DOHH2 (cell line): ENCODE measurements around the gene CD14.

Experiments used
- H3F3A ChIP-seq: fragments of 200-600 bp; sonication (generic), shearing (Covaris generic); 2 replicates; pipeline ENCODE4 v1.6.0; 2016; ENCODE audit warnings: antibody characterized with exemption, mild to moderate bottlenecking; ENCODE audit not compliant: control insufficient read depth, insufficient read depth
- H3K27ac ChIP-seq: fragments of 200-600 bp; sonication (generic); 2 replicates; pipeline ENCODE4 v1.5.1; 2014; ENCODE audit warnings: low read depth, mild to moderate bottlenecking, low read length, moderate library complexity
- H3K27me3 ChIP-seq: fragments of 200-600 bp; sonication (generic); 2 replicates; pipeline ENCODE4 v1.6.1; 2014; ENCODE audit warnings: mild to moderate bottlenecking, low read length, mixed read lengths; ENCODE audit not compliant: control insufficient read depth
- H3K36me3 ChIP-seq: fragments of 200-600 bp; sonication (generic); 2 replicates; pipeline ENCODE4 v1.6.1; 2014; ENCODE audit warnings: mild to moderate bottlenecking, low read length, moderate library complexity, mixed read lengths; ENCODE audit not compliant: control insufficient read depth
- H3K4me1 ChIP-seq: fragments of 200-600 bp; sonication (generic); 2 replicates; pipeline ENCODE4 v1.6.1; 2014; ENCODE audit warnings: mild to moderate bottlenecking, low read length, mixed read lengths; ENCODE audit not compliant: control insufficient read depth
- H3K4me2 ChIP-seq: fragments of 200-600 bp; sonication (generic); 2 replicates; pipeline ENCODE4 v1.6.0; 2014; ENCODE audit warnings: mild to moderate bottlenecking, low read length, moderate library complexity
- H3K4me3 ChIP-seq: fragments of 200-600 bp; sonication (generic); 2 replicates; pipeline ENCODE4 v1.5.1; 2014; ENCODE audit warnings: mild to moderate bottlenecking, low read length, mixed read lengths
- H3K79me2 ChIP-seq: fragments of 200-600 bp; sonication (generic); 2 replicates; pipeline ENCODE4 v1.6.1; 2014; ENCODE audit warnings: mild to moderate bottlenecking, low read length, mixed read lengths; ENCODE audit not compliant: control insufficient read depth
- H3K9me2 ChIP-seq: fragments of 200-600 bp; sonication (generic); replicated peaks from 2 replicates; pipeline ENCODE4 v1.6.1; 2014; ENCODE audit warnings: mild to moderate bottlenecking, low read length, mixed read lengths; ENCODE audit not compliant: control insufficient read depth
- H3K9me3 ChIP-seq: fragments of 200-600 bp; sonication (generic); 2 replicates; pipeline ENCODE4 v1.6.1; 2014; ENCODE audit warnings: antibody characterized with exemption, low read length, mixed read lengths; ENCODE audit not compliant: control insufficient read depth, insufficient read depth
- H4K20me1 ChIP-seq: fragments of 200-600 bp; sonication (generic); 2 replicates; pipeline ENCODE4 v1.6.0; 2014; ENCODE audit warnings: low read depth, mild to moderate bottlenecking, antibody characterized with exemption, low read length, moderate library complexity; ENCODE audit not compliant: control insufficient read depth, insufficient read depth
- EZH2phosphoT487 ChIP-seq: fragments of 200-600 bp; sonication (generic); IDR thresholded peaks from 2 replicates; pipeline ENCODE4 v1.6.1; 2017; ENCODE audit warnings: borderline replicate concordance, mild to moderate bottlenecking, antibody characterized with exemption, low read length, moderate library complexity, mixed read lengths
- TF ChIP-seq, protein P1 (sequence below): fragments of 200-600 bp; sonication (generic); IDR thresholded peaks from one replicate; pipeline ENCODE4 v1.5.1; 2014; ENCODE audit warnings: antibody characterized with exemption, mild to moderate bottlenecking, low read depth, low read length; ENCODE audit not compliant: poor library complexity, severe bottlenecking

The CD14 gene

DNA sequence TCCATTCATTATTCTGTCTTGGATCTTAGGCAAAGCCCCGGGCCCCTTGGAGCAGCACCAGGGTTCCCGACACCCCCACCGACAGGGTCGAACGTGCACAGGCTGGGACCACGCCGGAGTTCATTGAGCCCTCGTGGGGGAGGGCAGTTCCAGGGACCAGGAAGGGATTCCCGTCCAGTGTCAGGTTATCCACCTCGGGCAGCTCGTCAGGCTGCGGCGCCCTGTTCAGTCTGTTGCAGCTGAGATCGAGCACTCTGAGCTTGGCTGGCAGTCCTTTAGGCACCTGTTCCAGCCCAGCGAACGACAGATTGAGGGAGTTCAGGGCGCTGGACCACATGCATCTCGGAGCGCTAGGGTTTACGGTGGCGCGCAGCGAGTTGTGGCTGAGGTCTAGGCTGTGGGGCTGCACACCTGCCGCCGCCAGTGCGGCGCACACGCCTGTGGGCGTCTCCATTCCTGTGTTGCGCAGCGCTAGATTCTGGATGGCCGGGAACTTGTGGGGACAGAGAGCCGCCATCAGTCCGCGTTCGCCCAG, 1.1 kb downstream of the CD14 start:
- peaks cover 2% of the 10 kb centered on the region; the same call in 1 of the 2 replicates for H3K9me3 ChIP-seq
- H3K4me3 ChIP-seq: peak overlapping the region; percentile 44
- TF ChIP-seq, protein P1, sequence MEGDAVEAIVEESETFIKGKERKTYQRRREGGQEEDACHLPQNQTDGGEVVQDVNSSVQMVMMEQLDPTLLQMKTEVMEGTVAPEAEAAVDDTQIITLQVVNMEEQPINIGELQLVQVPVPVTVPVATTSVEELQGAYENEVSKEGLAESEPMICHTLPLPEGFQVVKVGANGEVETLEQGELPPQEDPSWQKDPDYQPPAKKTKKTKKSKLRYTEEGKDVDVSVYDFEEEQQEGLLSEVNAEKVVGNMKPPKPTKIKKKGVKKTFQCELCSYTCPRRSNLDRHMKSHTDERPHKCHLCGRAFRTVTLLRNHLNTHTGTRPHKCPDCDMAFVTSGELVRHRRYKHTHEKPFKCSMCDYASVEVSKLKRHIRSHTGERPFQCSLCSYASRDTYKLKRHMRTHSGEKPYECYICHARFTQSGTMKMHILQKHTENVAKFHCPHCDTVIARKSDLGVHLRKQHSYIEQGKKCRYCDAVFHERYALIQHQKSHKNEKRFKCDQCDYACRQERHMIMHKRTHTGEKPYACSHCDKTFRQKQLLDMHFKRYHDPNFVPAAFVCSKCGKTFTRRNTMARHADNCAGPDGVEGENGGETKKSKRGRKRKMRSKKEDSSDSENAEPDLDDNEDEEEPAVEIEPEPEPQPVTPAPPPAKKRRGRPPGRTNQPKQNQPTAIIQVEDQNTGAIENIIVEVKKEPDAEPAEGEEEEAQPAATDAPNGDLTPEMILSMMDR: no peak
- no peak for TF ChIP-seq EZH2phosphoT487
- H3K4me2 ChIP-seq: peak overlapping the region; percentile 74
- H3K27ac ChIP-seq: no peak overlapping the region
- no peaks in the 10 kb centered on the region for H3K36me3 ChIP-seq
- no peaks in the 10 kb centered on the region for H3K9me2 ChIP-seq
- peaks cover 31% of the 10 kb centered on the region for H3K27me3 ChIP-seq
- no peaks in the 10 kb centered on the region for H3K79me2 ChIP-seq
- H3K4me1 ChIP-seq: peaks cover 19% of the 10 kb centered on the region
- no peaks in the 10 kb centered on the region for H3F3A ChIP-seq
- H4K20me1 ChIP-seq: no peaks in the 10 kb centered on the region

DNA sequence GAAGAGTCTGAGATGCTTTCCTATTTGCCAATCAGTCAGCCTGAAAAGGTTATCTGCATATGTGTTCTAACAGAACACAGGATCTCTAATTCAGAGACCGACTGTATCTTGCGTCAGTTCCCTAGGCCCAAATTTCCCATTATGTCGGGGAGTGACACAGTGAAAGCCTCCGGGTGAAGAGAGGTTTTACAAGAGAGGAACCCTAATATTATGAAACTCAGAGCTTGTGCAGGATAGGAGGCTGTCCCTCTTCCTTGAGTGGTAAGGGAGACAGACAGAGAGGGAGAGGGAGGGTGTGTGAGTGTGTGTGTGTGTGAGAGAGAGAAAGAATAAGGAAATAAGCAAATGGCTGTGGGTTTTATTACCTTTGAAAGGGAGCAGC, 1.9 kb downstream of the CD14 start:
- TF ChIP-seq, protein P1: no peak
- no peak for TF ChIP-seq EZH2phosphoT487
- Histone ChIP-seq H3K4me2 (no peak overlapping the region), H3F3A (no peaks in the 10 kb centered on the region), H3K4me1 (peaks cover 19% of the 10 kb centered on the region), H3K79me2 (no peaks in the 10 kb centered on the region), H3K27ac (no peak overlapping the region), H3K9me3 (peaks cover 2% of the 10 kb centered on the region; the same call in 1 of the 2 replicates), H3K36me3 (no peaks in the 10 kb centered on the region), H3K9me2 (no peaks in the 10 kb centered on the region), H3K4me3 (no peak overlapping the region), H3K27me3 (peaks cover 31% of the 10 kb centered on the region), H4K20me1 (no peaks in the 10 kb centered on the region)

DNA sequence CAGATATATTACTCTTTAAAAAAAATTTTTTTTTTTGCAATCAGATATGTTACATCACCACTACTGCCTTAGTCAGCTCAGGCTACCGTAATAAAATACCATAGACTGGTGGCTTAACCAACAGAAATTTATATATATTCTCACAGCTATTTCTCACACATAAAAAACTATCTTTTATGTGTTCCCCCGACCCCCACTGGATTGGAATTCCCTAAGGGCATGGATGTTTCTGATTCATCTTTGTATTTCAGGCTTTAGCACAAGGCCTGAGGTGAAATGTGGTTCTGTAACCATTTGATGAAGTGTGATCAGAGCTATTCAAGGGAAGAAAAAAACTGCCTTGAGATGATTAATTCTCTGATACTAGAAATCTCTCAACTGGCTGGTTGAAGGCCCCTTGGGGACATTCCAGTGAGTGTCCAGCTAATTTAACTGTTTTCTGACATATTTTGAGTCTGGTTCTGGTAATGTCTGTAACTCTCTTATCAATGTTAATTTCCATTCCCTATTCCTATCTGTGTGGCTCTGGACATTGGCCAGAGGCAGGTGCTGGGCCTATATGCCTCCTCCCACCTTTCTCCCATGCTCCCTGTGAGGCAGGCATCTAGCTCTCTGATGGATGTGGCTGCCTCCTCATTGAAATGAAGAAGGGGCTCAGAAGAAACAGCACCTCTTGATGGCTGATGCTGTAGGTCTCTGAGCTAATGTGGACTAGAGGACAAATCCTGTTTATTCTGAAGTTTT, 2.5 kb downstream of the CD14 start:
- Histone ChIP-seq H3K36me3 (no peaks in the 10 kb centered on the region), H3F3A (no peaks in the 10 kb centered on the region), H3K9me3 (peaks cover 2% of the 10 kb centered on the region; the same call in 1 of the 2 replicates), H3K9me2 (no peaks in the 10 kb centered on the region), H3K27me3 (peaks cover 31% of the 10 kb centered on the region), H3K4me1 (peaks cover 19% of the 10 kb centered on the region), H3K27ac (no peak overlapping the region), H3K4me3 (no peak overlapping the region), H3K4me2 (no peak overlapping the region), H4K20me1 (no peaks in the 10 kb centered on the region), H3K79me2 (no peaks in the 10 kb centered on the region)
- TF ChIP-seq, protein P1: no peak
- no peak for TF ChIP-seq EZH2phosphoT487
